NCI-H748 (cell line): ENCODE results near the gene PCDH17.

Experiments used
- DNase-seq: peaks from one replicate; lab custom pipeline; 2025; ENCODE audit not compliant: unreplicated experiment; lab: John Stamatoyannopoulos, UW

The PCDH17 gene

DNA sequence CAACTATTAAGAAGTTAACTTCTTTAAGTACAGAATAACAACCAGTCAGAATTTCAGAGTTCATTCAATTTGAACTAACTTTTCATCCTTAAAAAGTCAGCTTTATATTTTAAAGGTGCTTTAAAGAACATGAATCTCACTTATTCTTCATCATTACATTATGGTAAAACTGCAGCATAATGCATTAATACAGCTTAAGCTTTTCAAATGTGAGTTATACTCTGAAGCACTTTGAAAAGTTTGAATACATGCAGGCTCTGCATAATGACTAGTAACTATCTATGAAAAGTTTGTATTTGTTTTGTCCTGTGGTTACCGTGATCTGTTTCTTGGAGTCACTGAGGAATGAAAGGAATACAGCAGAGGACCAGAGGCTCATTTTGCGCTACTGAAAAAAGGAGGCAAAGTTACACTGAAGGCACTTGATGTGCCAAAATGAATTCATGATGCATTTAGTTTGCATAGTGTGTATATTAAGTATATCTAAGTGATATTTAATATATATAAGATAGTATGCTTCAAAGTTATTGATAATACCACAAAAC is 4.1 kb downstream of the PCDH17 start:
- DNase-seq = no peak

DNA sequence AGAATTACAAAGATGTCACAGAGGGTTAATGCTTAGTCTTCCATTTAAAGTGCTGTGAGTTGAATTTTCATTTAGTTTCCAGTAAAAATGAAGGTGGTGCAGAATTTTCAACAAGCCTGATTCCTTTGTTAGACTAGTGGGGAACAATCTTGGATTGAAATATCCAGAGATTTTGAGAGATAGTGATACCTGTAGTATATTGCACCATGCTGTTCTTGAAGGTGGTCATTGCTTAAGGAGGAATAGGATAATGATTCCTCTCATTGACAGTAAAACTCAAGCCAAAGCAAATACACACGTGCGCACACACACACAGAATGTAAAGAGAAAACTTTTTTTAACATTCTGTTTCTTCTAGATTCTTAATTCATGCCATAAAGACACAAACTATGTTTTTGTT is 5.3 kb downstream of the PCDH17 start:
- DNase-seq = no peak

DNA sequence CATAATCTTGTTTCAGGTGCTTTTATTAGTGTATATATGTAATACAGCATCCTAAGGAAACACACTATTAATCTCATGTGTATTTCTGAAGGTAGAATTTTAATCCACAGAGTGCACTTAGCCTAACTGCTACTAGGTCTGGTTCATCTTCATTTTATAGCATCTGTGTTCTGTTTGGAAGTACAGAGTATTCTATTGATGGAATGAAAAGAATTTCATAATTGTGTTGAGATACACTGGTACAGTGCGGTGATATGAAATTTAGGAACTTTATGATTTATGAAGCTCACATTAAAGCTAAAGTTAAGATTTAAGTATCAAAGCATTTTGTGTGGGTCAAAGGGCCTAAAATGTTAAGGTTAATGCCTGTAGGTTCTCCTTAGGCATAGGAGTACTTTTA is 6.0 kb downstream of the PCDH17 start:
- no peak for DNase-seq

DNA sequence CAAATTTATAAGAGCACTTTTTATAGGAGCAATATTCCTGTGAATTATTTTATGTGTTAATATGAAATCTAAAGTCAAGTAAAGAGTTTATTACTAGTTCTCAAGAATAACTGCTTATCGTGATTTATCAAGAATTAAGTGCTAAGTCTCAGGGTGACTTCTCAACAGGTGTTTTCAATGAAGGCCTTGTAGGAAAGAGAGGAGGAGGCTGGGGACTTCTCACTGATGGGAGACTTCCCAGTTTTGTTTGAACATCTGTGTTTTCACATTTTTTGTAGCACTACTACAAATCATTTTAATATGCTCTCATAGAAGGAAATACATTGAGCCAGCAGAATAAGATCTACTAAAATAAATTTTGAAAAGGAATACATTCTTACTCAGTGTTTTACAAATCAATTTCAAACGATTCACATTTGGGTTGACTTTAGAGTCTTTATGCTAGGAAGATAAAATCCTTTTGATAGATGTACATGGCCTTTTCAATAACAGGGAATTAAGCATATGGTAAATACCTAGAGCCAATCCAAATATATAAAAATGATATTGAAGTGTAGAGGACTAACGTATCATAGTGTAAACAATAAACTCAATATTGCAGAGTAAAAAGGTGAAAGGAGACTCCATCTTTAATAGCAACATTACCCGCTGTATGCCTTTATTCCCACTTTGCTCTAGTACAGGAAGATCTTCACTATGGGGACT is 6.8 kb downstream of the PCDH17 start:
- no peak for DNase-seq

DNA sequence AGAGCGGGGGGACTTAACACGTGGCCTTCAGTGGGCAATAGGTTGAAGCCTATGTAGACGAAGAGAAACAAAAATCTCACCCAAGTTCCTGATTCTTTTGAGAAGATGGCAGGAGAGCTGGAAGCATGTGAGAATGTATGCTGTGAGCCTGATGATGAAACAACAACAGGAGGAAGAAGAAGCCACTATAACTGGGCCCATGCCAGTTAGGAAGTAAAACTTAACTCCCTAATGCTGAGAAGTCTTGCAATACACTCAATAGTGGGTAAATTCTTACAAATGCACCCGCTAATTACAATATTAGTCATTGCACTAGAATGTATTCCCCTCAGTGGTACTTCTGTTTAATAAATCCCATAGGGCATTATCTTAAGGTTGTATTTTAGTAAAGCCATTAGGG is 9.1 kb downstream of the PCDH17 start:
- DNase-seq = no peak

DNA sequence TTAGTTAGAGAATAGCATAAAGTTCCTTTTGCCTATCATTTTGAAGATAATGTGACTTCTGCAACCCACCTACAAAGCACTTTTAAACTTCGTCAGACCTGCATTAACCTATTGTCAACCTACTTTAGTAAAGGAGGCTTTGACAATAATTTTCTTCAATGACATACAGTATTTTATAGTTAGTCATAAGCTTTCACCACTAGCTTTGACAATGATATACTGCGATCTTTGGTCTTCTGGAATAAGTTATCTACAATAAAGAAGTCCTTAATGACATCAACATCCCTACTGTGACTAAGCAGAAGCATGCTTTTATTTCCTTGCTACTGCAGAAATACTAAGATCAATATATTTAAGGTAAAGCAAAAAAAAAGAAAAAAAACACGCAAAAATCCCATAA is 9.5 kb downstream of the PCDH17 start:
- no peak for DNase-seq

DNA sequence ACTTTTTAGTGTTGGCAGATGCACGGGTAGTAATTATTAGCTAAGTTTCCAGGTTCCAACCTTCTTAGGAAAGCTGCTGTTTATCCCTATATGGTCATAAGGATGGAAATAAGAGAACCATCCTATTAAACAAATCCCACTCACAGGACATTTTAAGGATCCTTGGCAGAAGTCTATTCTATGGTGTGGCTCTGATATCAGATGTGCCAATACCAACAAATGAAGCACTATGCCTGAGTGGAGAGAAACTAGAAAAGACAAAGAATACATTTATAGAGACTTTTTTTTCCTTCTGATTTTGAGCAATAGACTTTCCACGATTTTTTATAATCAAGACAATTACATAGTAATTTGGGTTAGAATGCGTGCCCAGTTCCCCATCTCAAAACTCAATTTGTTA is 12.6 kb downstream of the PCDH17 start:
- no peak for DNase-seq

DNA sequence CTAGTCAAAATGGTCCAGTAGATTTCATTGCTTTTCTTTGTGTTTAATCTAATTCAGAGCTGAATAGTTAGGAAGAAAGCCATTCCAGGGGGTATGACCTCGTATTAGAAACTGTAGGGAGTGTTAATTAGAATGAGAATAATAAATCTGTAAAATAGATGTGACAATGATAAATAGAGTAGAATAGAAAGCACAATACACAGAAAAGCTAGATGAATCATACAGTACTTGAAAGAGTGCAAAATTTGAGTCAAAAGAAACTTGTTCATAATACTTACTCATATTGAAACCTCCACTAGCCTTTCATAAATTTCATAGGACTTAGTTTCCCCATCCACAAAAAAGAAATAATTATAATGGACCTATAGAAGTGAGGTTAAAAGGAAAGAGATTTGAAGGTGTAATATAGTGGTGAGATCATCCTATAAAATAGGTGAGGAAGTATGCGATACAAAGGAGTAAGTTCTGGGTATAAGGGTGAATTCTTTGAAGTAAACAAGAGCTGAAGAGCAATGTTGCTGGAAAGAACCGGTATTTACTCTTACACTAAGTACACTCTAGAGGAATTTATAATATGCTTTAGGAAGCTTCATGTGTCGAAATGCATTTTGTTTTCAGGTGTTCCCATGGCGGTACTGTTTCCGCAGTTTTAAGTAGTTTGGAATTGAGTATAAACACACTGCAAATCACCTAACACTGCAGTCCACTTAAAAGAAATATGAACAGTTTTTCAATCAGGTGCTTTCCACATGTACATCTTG is 21.9 kb downstream of the PCDH17 start:
- no peak for DNase-seq

DNA sequence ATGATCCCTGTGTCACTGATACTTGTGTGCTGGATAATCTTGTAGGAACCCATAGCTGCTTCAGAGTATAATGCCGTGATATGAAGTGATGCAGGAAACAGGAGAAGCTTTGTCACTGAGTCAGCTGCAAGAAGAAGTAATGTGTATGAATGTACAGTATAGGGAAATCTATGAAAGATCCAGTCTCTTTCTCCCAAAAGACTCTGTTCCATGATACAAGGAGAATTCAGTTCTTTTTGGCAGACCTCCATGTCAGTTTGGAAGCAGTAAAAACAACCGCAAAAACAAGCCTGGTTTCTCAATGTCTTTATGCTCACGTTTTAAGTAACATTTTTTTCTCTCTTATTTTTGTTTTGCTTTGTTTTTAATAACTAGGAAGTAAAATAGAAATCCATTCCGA is 33.9 kb downstream of the PCDH17 start:
- DNase-seq = no peak

DNA sequence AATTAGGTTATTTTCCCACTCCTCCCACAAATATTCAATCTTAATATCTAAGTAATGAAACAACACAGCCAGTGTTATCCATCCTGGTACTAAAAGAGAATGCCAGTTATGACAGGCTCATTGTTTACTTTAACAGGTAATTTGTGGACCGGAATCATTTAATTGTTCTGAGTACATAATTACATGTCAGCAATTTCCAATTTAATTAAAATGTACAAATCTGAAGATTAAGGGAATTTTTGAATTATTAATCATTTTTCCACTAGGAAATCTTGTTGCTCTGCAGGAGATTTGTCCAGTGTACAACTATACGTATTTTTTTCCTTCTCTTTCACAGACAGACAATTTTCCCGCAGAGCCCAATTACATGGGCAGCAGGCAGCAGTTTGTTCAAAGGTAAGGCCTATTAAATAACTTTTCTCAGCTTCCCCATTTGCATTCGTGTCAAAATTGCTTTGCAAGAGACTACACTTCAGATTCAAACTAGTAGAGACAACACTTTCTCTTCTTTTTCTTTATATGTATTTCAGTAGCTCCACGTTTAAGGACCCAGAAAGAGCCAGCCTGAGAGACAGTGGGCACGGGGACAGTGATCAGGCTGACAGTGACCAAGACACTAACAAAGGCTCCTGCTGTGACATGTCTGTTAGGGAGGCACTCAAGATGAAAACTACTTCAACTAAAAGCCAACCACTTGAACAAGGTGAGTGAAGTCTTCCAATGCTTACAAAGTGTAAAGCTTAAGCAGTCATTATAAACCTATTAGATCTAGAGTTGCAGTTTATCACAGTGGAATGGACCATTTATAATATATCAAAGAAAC is 34.8 kb downstream of the PCDH17 start:
- DNase-seq = peak; percentile 60

DNA sequence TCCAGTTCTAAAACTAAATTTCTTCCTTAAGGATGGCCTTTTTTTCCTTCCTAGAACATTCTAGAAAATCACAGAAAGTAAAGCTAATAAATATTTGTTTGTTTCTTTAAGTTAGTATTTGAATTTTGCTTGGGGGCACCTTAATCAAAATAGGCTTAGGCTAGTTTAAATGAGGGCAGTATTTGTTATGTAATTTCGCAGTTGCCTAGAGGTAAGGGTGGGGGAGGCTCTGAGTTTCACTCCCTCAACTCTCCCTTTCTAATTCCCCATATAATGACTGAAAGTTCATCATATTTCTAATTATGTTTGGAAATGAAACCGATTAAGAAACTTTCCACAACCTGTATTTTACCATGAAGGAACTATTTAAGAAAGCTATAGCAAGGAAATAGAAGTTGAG is 40.6 kb downstream of the PCDH17 start:
- no peak for DNase-seq

DNA sequence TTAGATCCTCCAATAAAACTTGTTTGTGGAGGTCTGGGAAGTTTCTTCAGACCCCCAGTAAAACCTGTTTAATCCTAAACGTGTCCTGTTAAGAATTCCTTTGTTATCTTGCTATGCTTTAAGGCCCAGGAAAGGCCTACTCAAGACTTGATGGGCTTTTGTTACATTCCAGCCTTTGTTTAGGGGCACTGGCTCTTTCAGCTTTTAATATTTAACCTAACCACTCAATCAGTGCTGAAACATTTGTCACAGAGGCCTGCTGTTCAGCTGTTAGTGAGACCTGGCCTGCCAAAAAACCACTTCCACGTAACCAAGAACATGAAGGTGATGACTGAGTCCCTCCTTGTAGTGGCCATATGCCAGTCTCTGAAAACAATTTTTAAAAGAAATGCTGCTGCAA is 41.7 kb downstream of the PCDH17 start:
- no peak for DNase-seq

DNA sequence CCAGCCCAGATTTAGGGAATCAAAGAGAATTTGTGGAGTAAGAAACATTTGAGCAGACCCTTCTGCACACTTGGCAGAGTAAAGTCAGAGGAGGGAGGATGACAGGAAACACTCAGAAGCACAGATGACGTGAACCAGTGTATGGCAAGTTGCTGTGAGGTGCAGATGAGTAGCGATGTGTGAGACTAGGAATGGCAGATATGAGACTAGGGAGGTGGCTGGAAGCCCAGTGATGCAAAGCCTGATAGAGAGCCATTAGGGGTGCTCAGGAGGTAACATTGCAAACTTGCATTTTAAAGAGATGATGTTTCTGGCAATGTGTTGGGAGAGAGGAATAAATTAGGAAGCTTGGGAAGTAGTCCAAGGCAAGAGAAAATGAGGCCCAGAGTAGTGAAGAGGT is 44.0 kb downstream of the PCDH17 start:
- no peak for DNase-seq

DNA sequence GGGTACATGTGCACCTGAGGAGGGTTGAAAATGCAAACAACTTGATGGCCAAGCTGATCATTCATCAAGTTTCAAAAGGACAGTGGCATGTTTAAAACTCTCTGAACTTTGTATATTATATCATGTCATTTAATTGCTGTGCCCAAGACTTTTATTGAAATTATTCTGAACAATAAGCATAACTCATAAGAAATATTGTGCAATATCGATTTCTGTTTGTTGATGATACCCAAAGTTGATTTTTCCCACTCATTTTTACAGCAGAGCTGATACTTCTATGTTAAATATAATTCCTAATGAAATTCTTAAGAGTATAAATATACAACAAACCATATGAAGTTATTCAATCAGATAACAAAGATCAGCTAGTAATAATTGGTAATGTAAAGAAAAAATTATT is 49.1 kb downstream of the PCDH17 start:
- DNase-seq = no peak

DNA sequence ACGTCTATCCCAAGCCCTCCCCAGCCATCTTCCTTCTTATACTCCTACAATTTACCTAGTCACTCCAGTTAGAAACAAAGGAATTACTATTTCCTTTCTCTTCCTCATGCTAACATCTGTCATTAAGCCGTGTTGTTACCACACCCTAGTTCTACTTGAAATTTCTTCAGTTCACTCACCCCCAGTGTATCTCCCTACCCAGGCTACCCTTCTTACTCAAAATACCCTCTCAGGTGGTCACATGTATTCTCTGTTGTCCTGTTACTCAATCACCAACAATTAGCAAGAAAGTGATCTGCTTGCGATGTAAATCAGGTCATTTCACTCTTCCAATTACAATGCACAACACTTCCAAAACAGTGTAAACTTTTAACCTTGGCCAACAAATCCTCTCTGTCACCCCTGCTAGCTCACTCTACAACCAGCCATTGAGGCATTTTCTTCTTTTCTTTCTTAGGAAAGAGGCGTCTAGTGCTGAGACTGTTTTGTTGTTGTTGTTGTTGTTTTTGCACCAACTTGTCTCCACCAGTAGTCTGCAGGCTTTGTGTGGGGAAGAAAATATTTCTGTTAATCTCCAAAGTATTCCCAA is 50.7 kb downstream of the PCDH17 start:
- no peak for DNase-seq

DNA sequence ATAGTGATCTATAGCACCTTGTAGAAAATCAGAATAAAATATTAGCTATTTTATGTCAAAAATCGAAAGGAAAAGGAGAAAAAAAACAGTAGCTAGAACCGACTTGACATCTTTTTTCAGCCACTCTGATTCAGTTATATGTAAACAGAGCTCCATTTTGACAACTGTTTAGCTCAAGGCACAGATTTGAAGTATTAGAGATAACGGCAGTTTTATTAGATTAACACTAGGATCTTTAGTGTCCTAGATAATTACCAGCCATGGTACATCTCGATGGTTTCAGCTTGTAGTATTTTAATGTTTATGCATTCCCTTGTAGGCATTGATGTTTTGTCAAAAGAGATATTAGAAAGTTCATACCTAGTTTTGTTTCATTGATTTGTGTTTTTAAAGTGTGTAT is 67.3 kb downstream of the PCDH17 start:
- no peak for DNase-seq

DNA sequence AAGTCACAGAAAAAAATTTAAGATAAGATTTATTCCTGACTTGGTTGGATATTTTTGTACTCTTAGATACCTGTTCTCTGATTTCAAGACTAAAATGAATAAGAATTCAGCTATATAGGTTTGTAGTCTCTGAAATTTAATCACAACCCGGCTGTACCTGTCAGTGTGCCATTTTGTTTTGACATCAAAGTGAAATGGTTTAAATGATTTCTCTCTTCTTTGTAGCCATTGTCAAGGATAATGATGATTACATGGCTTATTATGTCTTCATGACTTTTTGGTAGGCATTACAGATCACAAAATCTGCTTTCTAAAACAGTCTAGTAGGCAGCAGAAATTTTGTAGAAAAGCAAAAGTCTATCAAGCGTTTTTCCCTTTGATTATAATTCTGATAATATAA is 72.5 kb downstream of the PCDH17 start:
- peak; percentile 62 for DNase-seq

DNA sequence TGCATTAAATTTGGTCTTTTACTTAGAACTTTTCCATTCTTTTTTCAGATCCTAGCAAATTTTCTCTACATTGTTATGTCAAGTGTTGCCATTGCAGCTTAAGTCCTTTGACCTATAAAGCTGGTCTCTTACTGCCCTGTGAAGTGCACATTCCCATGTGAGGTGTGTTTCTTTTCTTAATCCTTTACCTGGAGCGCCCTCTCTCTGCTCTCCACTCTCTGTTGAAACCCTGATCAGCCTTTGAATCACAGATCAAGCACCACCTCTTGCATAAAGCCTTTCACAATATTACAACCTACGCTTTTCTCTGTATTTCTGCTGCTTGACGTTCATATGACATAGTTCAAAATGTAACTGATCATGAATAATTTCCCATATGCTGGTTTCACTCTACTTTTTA is 84.8 kb downstream of the PCDH17 start:
- peak; percentile 23 for DNase-seq

DNA sequence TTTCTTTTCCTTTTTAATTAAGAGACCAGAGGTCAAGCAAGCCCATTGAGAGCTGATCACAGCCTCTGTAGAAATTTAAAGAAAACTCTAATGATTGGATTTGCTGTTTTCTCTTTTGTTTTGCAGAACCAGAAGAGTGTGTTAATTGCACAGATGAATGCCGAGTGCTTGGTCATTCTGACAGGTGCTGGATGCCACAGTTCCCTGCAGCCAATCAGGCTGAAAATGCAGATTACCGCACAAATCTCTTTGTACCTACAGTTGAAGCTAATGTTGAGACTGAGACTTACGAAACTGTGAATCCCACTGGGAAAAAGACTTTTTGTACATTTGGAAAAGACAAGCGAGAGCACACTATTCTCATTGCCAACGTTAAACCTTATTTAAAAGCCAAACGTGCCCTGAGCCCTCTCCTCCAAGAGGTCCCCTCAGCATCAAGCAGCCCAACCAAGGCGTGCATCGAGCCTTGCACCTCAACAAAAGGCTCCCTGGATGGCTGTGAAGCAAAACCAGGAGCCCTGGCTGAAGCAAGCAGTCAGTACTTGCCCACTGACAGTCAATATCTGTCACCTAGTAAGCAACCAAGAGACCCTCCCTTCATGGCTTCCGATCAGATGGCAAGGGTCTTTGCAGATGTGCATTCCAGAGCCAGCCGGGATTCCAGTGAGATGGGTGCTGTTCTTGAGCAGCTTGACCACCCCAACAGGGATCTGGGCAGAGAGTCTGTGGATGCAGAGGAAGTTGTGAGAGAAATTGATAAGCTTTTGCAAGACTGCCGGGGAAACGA is 93.1 kb downstream of the PCDH17 start:
- no peak for DNase-seq

DNA sequence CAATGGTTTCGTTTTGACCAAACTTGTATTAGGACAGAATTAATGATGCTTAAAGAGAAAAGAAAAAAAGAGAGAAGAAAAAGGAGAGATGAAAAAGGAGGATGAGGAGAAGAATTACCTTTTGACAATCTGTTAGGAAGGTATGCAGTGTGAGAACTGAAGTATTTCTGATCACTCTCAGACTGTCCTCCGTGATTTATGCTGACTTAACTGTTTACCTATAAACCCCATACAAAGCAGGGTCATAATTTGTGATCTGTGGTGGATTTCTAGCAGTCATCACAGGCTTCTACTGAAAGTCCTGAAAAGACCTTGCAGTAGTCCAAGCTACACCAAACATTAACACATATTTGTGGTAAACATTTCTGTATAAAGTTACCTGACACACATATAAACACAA is 93.9 kb downstream of the PCDH17 start:
- DNase-seq = no peak

DNA sequence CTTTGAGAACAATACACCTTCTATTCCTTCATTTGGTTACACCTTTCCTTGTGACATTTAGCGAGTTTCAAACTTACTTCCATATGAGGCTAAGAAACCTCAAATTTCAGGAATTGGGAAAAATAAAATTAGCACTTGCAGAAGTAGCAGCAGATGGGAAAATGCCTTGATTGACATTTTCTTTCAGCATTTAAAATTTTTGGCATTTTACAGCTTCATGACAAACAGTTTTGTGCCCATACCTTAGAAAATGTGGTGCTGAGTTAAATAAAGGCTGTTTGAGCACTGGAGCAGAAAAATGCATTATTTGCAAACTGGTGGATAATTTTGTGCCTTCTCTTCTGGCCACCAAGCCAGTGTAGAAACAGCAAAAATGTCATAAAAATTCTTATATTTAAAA is 95.4 kb downstream of the PCDH17 start:
- no peak for DNase-seq
